ENCODE measurements around the gene GTF2A2.
"Not testable (repeated sequence)": the region's sequence is repeated elsewhere in the genome, so short reads cannot be mapped to it uniquely, and the experiment has no call there.

The GTF2A2 gene

DNA sequence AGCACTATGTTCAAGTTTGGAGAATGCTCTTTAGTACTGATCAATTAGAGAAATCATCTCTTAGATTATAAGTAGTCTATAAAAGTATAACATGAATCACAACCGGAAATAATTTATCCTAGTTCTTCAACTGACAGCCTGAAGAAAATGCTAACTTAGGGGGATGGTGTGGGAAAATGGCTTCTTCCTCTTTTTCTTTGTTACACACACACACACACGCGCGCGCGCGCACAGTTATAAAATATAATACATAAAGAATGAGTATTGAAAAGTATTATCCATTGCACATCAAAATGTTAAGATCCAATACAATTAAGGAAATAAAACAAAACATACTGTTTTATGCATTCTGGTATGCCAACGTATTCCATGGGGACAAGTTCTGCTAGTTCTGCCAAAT is 11.2 kb upstream of the GTF2A2 start:
- no peak for DNase-seq

DNA sequence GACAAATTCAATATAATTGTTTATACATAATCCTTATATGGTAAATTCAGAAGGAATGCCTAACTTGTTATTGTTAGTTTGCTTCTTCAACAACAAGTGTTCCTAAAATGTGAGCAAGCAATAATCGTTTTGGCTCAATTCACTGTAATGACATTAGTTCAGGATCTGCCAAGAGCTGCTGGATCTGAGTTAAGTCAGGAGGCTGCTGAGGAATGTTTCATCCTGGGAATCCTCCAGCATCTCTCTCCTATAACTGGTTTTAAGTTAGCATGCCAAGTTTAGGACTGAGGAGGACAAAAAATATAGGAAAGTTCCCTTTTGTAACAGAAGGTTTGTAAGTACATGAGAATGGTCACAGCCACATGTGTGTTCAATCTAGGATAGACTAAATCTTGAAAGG is 4.9 kb upstream of the GTF2A2 start:
- no peak for DNase-seq

DNA sequence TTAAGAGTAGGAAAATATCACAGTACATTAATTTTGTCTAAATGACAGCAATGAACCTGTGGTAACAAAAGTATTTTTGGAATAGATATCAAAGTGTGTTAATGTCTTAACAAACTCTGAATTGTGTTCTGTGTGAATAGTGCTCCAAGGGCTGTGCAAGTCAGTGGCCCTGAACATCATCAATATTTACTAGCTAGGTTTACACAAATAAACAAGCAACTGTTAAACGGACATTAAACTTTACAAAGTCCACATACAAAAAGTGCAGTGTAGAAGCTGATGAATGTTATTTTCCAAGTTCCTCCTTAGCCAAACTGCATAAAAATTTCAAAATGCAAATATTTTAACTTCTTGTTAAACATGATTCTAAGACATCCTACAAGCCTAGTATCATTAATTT is 2.1 kb upstream of the GTF2A2 start:
- DNase-seq = no peak

DNA sequence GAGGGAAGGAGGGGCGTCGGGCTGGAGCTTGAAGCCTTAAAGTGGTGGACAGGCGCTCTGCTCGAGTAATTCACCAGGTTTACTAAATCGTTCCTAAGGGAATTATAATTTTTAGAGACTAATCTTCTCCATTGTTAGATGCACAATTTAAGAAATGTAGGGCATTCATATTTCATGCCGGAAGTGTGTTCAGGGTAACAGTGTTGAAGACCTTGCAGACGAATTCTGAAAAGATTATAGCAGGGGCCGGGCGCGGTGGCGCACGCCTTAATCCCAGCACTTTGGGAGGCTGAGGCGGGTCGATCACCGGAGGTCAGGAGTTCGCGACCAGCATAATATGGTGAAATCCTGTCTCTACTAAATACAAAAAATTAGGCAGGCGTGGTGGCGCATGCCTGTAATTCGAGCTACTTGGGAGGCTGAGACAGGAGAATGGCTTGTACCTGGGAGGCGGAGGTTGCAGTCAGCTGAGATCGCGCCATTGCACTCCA is 365 bp upstream of the GTF2A2 start:
- DNase-seq = no peak

DNA sequence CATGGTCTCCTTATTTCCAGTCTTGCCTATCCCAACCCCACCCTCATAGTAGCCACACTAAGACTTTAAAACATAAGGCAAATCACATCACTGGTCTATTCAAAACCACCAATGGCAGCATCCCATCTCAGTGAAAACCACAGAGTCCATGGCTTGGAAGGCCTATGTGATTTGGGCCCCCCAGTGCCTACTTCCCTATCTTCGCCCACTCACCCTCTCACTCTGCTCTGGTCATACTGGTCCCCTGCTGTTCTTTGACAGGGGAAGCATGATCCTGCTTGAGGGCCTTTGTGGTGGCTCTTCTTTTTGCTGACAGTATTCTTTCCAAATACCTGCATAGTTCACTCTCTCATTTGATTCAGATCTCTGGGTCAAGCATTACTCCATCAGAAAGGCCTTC is 3.3 kb downstream of the GTF2A2 start:
- no peak for DNase-seq

DNA sequence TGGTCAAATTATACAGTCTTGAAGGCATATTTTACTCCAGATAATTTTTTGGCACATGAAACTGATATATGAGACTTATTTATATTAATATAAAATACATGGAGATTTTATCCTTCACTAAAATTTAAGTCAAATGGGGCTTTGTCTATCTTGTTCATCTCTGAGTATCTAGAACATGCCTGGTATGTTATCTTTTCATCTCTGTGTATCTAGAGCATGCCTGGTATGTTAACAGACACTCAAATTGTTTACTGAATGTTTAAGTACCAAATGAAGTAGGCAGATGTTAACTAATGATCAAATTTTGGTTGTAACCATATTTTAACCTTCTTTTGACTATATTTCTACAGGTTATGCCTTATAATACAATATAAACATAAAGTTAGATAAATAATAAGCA is 7.7 kb downstream of the GTF2A2 start:
- DNase-seq = no peak

DNA sequence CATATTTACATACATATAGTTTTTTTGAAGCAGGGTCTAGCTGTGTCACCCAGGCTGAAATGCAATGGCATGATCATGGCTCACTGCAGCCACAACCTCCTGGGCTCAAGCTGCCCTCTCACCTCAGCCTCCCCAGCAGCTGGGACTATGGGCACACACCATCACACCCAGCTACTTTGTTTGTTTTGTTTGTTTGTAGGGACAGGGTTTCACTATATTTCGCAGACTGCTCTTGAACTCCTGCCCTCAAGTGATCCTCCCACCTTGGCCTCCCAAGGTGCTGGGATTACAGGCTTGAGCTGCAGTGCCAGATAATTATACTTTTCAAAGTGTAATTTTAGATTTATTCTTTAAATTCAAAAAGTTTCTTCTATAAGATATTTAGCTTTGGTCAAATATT is 10.2 kb downstream of the GTF2A2 start:
- no peak for DNase-seq

DNA sequence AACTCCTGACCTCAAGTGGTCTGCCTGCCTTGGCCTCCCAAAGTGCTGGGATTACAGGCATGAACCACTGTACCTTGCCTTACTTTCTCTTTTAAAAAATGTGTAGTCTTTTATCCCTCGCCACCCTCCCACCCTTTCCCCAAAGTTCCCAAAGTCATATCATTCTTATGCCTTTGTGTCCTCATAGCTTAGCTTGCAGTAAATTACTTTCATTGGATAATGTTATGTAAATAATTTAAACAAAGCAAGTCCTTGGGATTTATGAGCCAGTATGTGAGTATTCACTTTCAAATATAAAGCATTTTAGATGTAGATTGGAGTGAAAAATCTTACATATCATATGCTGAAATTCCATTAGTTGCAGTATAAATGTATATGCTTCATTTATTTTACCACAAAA is 11.0 kb downstream of the GTF2A2 start:
- no peak for DNase-seq

DNA sequence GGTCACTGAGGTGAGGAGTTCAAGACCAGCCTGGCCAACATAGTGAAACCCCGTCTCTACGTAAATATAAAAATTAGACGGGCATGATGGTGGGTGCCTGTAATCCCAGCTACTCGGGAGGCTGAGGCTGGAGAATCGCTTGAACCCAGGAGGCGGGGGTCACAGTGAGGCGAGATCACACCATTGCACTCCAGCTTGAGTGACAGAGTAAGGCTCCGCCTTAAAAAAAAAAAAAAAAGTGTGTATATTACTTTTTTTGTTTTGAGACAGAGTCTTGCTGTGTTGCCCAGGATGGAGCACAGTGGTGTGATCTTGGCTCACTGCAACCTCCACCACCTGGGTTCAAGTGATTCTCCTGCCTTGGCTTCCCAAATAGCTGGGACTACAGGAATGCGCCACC is 11.5 kb downstream of the GTF2A2 start:
- not testable (repeated sequence) for DNase-seq

DNA sequence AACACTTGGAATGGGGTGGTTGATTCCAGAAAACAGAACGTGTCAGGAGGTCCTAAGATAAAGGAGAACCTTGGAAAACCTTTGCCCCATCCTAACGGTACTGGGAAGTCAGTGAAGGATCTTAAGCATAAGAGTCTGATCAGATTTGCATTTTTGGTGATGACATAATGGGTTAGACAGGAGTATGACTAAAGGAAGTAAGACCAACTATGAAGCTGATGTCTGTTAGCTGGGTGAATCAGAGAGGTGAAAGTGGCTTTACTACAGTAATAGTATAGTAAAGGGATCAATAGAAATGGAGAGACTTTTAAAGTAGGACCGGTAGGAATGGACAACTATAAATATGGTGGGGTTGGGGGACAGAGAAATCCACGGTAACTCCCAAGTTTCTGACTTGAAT is 12.6 kb downstream of the GTF2A2 start:
- DNase-seq = no peak

DNA sequence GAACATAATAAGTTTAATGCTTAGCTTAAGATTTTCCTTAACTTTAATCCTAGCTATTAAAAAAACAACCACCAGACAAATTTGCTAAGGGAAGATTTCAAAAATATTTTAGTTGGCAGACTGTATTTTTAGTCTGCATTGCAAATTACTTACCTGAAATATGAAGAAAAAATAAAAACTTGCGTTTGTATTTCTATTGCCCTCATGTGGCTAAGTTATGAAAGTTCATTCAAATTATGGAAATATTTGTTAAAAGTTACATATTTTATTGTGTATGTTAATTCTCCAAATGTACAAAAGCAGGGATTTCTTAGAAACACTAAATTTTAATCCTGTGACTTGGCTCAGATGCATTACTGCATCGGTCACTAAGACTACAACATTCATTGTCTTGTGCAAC is 15.0 kb downstream of the GTF2A2 start:
- no peak for DNase-seq

DNA sequence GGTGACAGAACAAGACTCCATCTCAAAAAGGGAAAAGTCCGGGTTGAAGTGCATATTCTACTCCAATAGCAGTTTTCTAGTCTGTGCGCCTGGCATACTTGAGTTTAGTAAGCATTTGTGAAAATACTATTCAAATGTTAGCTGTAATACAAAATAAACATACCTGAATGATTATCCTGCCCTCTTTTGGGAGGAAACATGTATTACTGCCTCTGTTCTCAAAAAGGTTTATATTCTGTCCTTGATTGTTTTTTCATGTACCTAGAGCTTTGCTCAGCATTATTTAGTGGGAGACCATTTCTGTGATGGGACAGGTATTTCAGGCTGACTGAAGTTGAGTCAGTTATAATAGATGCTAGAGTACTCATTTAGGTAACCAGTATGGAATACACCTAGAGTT is 19.8 kb downstream of the GTF2A2 start:
- DNase-seq = not testable (repeated sequence)

DNA sequence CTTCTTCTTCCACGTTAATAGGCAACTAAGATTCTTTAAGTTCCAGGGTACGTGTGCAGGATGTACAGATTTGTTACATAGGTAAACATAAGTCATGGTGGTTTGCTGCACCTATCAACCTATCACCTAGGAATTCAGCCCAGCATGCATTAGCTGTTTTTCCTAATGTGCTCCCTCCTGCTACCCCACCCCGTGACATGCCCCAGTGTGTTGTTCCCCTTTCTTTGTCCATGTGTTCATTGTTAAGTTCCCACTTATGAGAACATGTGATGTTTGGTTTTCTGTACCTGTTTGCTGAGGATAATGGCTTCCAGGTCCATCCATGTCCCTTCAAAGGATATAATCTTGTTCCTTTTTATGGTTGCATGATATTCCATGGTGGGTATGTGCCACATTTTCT is 21.1 kb downstream of the GTF2A2 start:
- DNase-seq = no peak

DNA sequence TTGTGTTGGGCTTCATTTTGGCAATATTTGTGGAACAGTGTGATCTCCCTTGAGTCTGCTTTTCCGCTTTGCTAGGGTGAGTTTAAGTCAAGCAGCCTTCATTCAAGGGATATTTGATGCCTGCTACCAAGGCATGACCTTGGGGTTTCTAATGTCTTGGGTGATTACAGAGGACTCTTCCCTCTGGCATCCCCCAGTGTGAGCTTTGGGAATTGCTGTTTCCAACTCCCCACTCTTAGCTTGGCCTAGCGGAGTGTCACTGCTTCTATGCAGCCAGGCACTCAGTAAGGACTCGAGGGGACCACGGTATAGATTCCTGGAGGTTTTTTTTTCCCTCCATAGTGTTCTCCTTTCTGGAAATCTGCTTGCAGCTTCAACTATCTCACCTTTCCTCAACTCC is 24.6 kb downstream of the GTF2A2 start:
- DNase-seq = no peak

DNA sequence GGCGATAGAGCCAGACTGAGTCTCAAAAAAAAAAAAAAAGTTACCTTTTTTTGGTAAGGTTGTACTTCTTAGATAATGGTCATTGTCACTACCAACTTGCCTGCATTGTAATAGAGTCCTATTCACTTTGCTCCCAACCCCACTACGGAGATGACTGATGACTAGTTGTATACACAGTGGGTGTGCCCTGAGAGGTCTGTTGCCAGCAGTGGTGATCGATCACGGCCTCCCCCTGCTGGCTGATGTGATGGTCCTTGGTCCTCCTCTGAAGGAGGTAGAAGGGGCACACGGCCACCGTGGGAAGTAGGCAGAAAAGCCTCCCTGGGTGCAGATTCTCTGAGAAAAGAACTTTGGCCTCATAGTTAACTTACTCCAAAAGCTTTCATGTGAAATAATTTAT is 35.0 kb downstream of the GTF2A2 start:
- peak; percentile 10 for DNase-seq

DNA sequence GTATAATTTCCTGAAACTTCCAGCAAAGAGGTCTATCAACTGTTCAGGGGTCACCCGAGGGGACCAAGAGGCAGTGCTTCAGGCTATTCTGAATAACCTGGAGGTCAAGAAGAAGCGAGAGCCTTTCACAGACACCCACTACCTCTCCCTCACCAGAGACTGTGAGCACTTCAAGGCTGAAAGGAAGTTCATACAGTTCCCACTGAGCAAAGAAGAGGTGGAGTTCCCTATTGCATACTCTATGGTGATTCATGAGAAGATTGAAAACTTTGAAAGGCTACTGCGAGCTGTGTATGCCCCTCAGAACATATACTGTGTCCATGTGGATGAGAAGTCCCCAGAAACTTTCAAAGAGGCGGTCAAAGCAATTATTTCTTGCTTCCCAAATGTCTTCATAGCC is 38.9 kb downstream of the GTF2A2 start:
- no peak for DNase-seq

DNA sequence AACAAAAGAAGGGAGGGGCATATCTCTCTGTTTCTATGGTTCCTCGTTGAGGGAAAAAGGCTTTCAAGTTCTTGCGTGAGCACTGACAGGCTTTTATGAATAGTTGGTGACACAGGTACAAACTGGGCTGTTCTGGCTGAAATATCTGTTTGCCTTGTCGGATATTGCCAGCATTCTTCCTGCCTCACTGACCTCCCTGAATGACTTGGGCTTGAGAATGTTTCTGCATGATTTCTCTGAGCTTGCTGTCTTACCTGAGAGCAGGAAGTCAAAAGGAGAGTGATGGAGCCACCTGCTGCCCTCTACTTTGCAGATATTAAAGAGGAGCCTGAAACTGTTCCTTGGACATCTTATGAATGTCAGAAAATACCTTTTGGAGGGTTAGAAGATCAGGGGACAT is 40.9 kb downstream of the GTF2A2 start:
- DNase-seq = no peak

DNA sequence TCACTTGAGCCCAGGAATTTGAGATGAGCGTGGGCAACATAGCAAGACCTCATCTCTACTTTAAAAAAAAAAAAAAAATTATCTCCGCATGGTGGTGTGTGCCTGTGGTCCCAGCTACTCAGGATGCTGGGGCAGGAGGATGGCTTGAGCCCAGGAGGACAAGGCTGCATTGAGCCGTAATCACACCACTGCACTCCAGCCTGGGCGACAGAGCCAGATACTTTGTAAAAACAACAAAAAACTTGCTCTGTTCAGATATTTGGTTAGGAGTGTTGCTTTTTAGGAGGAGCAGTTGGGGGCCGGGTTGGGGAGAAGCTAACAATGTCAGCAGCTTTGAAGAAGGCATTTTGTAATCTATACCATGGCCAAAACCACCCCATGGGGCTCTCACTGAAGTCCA is 41.7 kb downstream of the GTF2A2 start:
- DNase-seq = no peak

DNA sequence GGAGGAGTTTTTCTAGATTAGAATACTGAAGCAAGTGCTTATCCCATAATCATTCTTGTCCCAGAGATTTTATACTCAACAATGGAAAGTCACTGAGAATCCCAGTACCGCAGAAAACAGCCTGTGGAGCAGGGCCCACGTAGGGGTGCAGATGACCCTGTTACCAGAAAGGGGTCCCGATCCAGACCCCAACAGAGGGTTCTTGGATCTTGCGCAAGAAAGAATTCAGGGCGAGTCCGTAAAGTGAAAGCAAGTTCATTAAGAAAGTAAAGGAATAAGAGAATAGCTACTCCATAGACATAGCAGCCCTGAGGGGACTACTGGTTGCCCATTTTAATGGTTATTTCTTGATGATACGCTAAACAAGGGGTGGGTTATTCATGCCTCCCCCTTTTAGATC is 43.2 kb downstream of the GTF2A2 start:
- no peak for DNase-seq

DNA sequence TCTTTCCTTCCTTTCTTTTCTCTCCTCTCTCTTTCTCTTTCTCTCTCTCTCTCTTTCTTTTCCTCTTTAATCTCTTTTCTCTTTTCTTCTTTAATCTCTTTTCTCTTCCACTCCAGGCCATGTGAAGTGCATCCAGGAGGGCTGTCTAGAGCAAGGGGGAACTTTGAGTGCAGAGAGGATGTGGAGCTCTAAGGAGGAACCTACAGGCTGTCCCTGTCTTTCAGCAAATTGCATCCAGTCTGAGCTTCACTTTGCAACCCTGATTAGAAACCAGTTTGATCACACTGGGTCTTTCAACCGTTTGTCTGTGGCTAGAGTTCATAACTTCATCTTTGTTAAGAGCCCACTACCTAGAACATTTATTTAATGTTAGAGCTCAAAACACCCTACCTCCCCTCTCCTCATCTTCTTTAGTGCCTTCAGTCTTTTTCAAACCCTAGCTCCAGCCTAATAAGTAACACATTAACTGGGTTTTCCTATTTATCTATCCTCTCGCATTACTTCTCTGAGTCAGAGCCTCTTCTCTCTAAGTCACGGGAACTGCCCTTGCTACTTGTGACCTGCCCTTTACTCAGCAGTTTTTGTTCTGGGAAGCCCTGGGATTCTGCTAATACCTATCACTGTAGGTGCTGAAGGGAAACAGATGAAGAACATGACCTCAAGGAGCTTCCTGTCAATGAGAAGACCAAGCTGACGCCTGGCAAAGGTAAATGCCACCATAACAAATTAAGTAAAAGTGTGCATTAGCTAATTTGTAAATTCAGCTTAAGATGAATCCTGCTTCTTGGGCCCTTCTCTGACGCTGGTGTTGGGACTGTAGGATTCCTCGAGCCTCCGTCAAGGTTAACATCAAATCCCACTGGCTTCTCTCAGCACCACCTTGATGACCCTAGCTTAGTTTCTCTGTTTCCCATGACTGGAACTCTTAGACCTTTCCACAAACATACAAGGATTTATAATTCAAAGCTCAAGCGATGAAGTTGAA is 45.7 kb downstream of the GTF2A2 start, which contains the start of gene GCNT3:
Gene GCNT3 (plus strand): TSS at position 508 of the 985 bp plus-strand sequence. CDS start 6,456 bp downstream, outside the sequence.
- DNase-seq = no peak

DNA sequence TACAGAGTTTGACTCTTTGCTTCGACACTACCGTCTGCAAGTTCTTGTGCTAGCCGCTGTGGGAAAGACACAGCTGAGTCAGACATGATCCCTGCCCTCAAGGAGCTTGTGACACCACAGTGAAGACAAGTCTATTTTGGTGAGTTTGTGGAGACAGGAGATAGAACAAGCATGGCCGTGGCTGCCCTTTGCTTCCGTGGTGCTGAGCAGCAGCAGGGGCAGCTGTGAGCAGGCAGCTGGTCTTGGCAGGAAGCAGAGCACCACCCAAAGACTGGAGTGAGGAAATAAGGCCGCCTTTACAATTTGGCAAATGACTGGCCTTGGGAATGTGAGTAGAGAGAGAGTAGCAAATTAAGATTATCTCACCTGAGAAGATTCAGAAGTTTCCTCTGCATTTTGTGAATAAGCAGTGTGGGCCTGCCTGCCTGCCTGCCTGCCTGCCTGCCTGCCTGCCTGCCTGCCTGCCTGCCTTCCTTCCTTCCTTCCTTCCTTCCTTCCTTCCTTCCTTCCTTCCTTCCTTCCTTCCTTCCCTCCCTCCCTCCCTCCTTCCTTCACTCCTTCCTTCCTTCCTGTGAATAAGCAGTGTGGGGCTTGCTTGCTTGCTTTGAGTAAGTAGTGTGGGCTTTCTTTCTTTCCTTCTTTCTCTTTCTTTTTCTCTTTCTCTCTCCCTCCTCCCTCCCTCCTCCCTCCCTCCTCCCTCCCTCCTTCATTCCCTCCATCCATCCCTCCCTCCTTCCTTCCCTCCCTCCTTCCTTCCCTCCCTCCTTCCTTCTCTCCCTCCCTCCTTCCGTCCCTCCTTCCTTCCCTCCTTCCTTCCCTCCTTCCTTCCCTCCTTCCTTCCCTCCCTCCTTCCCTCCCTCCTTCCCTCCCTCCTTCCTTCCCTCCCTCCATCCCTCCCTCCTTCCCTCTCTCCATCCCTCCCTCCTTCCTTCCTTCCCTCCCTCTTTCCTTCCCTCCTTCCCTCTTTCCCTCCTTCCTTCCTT is 47.3 kb downstream of the GTF2A2 start:
- DNase-seq = no peak

DNA sequence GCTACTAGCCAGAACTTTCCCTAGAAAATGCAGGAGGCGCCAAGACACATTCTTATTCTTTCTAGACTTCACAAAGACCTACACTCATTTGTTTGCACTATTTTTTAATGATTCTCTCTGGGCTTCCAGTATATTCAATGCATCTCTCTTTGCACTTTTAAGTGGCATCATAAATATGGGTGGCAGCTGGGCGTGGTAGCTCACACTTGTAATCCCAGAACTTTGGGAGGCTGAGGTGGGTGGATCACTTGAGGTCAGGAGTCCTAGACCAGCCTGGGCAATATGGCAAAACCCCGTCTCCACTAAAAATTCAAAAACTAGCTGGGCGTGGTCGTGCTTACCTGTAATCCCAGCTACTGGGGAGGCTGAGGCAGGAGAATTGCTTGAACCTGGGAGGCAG is 51.3 kb downstream of the GTF2A2 start:
- no peak for DNase-seq

DNA sequence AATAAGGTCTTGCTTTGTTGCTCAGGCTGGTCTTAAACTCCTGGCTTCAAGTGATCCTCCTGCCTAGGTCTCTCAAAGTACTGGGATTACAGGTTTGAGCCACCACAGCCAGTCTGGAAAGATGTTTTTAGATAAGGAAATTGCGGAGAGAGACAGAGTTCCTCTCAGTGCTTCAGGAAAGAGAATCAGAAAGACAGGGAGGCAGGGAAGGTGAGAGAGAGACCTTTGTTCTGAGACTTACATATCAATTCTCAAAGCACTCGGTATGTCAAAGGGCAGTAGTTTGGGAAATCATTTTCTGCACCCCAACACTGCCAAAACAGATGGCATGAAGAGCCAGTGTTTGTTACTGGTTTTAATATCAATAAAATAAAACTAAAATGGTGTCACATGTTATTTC is 58.9 kb downstream of the GTF2A2 start:
- DNase-seq = no peak

Data from stimulated activated naive CD4-positive, alpha-beta T cell treated with Interleukin-2 at 50 U/mL for 16 hours (primary cell).